ENCODE results near the gene VANGL2. TPM values are rescaled to one million over a fixed set of nuclear protein-coding genes. Genes with fewer than 3 reads are reported as not detected.

Gene VANGL2
- total RNA-seq, 2 experiments from 2014 or later, result 1.5 to 2.6 TPM

- Histone ChIP-seq H3K9me3 (ENCODE audit: low read length) (no peaks in the 10 kb centered on the region), H2AFZ (ENCODE audit: low read length) (no peak overlapping the region), H3K27ac (ENCODE audit: low read depth, low read length, poor library complexity, severe bottlenecking) (no peak overlapping the region), H4K20me1 (ENCODE audit: insufficient read depth, low read length) (no peaks in the 10 kb centered on the region), H3K79me2 (ENCODE audit: insufficient read depth, low read depth, low read length) (no peaks in the 10 kb centered on the region), H3K4me2 (ENCODE audit: low read length) (no peak overlapping the region), H3K4me3 (ENCODE audit: low read depth, low read length, poor library complexity, severe bottlenecking) (no peak overlapping the region), H3K9me2 (ENCODE audit: insufficient read depth, low read length) (no peaks in the 10 kb centered on the region), H3K4me1 (ENCODE audit: insufficient read depth, low read length, poor library complexity, severe bottlenecking) (no peaks in the 10 kb centered on the region), H3K36me3 (ENCODE audit: insufficient read depth, low read length) (no peaks in the 10 kb centered on the region)
- CTCF ChIA-PET (ENCODE audit: unreplicated experiment), result interaction anchor here (0.6 kb wide), 1 partner anchor 255 kb away, joined by 3 read pairs; no protein-coding TSS in a partner anchor
- POLR2A ChIA-PET, result interaction anchor here (0.6 kb wide), 1 partner anchor 1724 kb away, joined by 3 read pairs; no protein-coding TSS in a partner anchor
- no peak for DNase-seq (ENCODE audit: low spot score)
- intact Hi-C loops (cut with micrococcal nuclease; ENCODE audit: unreplicated experiment), result loop anchor here (10.0 kb wide), 1 partner anchor 414 kb away; no protein-coding TSS in a partner anchor
- TF ChIP-seq EZH2phosphoT487 (IDR thresholded peaks at IDR 0.05; ENCODE audit: borderline replicate concordance, low read depth, low read length) (no peak), CTCF (conservative IDR thresholded peaks at IDR 0.05; ENCODE audit: low read length) (no peak)
- BruUV-seq (replicated peaks), result no TSS peak
Measured at GRCh38 chr1:160420881-160421842, 20.8 kb downstream of the VANGL2 start.

GRCh38 chr1:160421881-160422280 is 21.5 kb downstream of the VANGL2 start:
- DNase-seq (ENCODE audit: low spot score), result no peak
- Histone ChIP-seq H3K4me1 (ENCODE audit: insufficient read depth, low read length, poor library complexity, severe bottlenecking) (no peaks in the 10 kb centered on the region), H2AFZ (ENCODE audit: low read length) (no peak overlapping the region), H3K79me2 (ENCODE audit: insufficient read depth, low read depth, low read length) (no peaks in the 10 kb centered on the region), H4K20me1 (ENCODE audit: insufficient read depth, low read length) (no peaks in the 10 kb centered on the region), H3K9me2 (ENCODE audit: insufficient read depth, low read length) (no peaks in the 10 kb centered on the region), H3K9me3 (ENCODE audit: low read length) (no peaks in the 10 kb centered on the region), H3K36me3 (ENCODE audit: insufficient read depth, low read length) (no peaks in the 10 kb centered on the region), H3K4me3 (ENCODE audit: low read depth, low read length, poor library complexity, severe bottlenecking) (no peak overlapping the region), H3K4me2 (ENCODE audit: low read length) (no peak overlapping the region), H3K27ac (ENCODE audit: low read depth, low read length, poor library complexity, severe bottlenecking) (no peak overlapping the region)
- intact Hi-C loops (cut with micrococcal nuclease; ENCODE audit: unreplicated experiment), result loop anchor here (10.0 kb wide), 1 partner anchor 413 kb away; no protein-coding TSS in a partner anchor
- TF ChIP-seq CTCF (conservative IDR thresholded peaks at IDR 0.05; ENCODE audit: low read length) (no peak), EZH2phosphoT487 (IDR thresholded peaks at IDR 0.05; ENCODE audit: borderline replicate concordance, low read depth, low read length) (no peak)
- BruUV-seq (replicated peaks), result no TSS peak
- POLR2A ChIA-PET, result interaction anchor here (0.6 to 0.7 kb wide), 2 partner anchors 158 to 1725 kb away, joined by 3 read pairs; no protein-coding TSS in a partner anchor
- CTCF ChIA-PET (ENCODE audit: unreplicated experiment), result no interaction called here

Data from OCI-LY7 (cell line).